ENCODE results near the gene ITPRID1. TPM values are rescaled to one million over a fixed set of nuclear protein-coding genes. Genes with fewer than 3 reads are reported as not detected.

ITPRID1 gene
- total and polyA plus RNA-seq, 2 donors (not counting 1 experiment from before 2014, with no cell fraction given), result not detected

DNA sequence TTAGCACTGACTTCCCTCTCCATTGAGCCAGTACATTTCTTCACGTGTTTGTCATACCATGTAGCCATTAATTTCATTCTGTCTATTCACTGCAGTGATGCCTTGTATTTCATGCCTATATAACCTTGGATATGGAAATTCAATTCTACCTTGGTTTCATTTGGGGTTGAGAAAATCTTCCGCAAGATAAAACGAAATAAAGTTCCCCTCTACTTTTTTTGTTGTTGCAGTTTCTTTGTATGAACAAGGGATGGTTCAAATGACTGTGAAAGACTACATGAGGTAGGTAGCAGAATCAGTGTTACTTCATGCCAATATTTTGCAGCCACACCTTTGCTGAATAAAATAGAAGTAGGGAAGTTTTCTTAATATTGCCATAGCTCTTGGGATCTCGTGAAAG lies 55.6 kb downstream of the ITPRID1 start:
- DNase-seq (no peak), ATAC-seq (ENCODE audit: low read depth) (no peak)
- no peaks in the 10 kb centered on the region for H3K9me3 Mint-ChIP-seq (ENCODE audit: insufficient read depth)
- H3K36me3 ChIP-seq (replicated peaks in 1 of 2; ENCODE audit: control extremely low read depth in 1 of 2, control insufficient read depth in 1 of 2, extremely low read depth in 1 of 2, insufficient read depth in 2 of 2, low read length in 1 of 2), result no peaks in the 10 kb centered on the region
- ChIA-PET POLR2A (no interaction called here), CTCF (no interaction called here)
- 100% methylated on average over 1 of the region's 4 CpGs for WGBS (ENCODE audit: insufficient coverage)
- no peak overlapping the region for H3K4me3 Mint-ChIP-seq
- no peaks in the 10 kb centered on the region for H4K20me1 ChIP-seq (ENCODE audit: control insufficient read depth, insufficient read depth, low read length, poor library complexity, severe bottlenecking)
- H3K9me3 ChIP-seq (ENCODE audit: control extremely low read depth in 1 of 3, control insufficient read depth in 2 of 3, insufficient read depth in 1 of 3, low read length in 2 of 3), result no peaks in the 10 kb centered on the region
- no peaks in the 10 kb centered on the region for H3K27me3 Mint-ChIP-seq
- H3K4me1 ChIP-seq (ENCODE audit: control insufficient read depth in 2 of 2, insufficient read depth in 2 of 2, low read length in 2 of 2), result no peaks in the 10 kb centered on the region
- TF ChIP-seq EZH2 (IDR thresholded peaks at IDR 0.05; ENCODE audit: borderline replicate concordance, insufficient read depth, low read depth, low read length, poor library complexity, severe bottlenecking), result no peak
- TF ChIP-seq, protein P1, sequence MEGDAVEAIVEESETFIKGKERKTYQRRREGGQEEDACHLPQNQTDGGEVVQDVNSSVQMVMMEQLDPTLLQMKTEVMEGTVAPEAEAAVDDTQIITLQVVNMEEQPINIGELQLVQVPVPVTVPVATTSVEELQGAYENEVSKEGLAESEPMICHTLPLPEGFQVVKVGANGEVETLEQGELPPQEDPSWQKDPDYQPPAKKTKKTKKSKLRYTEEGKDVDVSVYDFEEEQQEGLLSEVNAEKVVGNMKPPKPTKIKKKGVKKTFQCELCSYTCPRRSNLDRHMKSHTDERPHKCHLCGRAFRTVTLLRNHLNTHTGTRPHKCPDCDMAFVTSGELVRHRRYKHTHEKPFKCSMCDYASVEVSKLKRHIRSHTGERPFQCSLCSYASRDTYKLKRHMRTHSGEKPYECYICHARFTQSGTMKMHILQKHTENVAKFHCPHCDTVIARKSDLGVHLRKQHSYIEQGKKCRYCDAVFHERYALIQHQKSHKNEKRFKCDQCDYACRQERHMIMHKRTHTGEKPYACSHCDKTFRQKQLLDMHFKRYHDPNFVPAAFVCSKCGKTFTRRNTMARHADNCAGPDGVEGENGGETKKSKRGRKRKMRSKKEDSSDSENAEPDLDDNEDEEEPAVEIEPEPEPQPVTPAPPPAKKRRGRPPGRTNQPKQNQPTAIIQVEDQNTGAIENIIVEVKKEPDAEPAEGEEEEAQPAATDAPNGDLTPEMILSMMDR (IDR thresholded peaks at IDR 0.05), result no peak
- no peaks in the 10 kb centered on the region for H3K79me2 ChIP-seq (ENCODE audit: control insufficient read depth, insufficient read depth, low read length)
- no peak overlapping the region for H3K4me3 ChIP-seq (ENCODE audit: control extremely low read depth in 1 of 5, extremely low read depth in 1 of 5, insufficient read depth in 1 of 5, low read depth in 2 of 5, low read length in 4 of 5)
- no peak overlapping the region for H3K27ac Mint-ChIP-seq
- H2AFZ ChIP-seq (ENCODE audit: insufficient read depth, low read depth, low read length, poor library complexity, severe bottlenecking), result no peak overlapping the region
- H3K27me3 ChIP-seq (replicated peaks in 1 of 4; ENCODE audit: control extremely low read depth in 1 of 4, control insufficient read depth in 3 of 4, insufficient read depth in 4 of 4, low read length in 3 of 4), result no peaks in the 10 kb centered on the region
- intact Hi-C loops (cut with micrococcal nuclease), result no loop called here
- H3K4me2 ChIP-seq (replicated peaks; ENCODE audit: low read depth, low read length, poor library complexity, severe bottlenecking), result no peak overlapping the region
- H3K9ac ChIP-seq (ENCODE audit: low read length), result no peak overlapping the region
- H3K4me1 Mint-ChIP-seq, result no peaks in the 10 kb centered on the region
- no peak overlapping the region for H3K27ac ChIP-seq (ENCODE audit: low read length in 2 of 2)

DNA sequence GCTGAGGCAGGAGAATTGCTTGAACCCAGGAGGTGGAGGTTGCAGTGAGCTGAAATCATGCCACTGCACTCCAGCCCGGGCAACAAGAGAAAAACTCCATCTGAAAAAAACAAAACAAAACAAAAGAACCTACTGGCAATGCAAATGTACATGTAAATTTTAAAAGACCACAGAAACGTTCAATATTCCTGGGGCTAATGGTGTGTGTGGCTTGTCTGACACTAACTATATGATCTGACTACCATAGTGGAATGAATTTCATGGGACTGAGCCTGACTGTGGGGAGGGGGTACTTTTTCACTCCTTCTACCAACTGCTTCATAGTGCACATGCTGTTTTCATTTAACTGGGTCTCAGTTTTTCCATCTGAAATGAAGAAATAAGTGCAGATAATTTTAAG lies 69.6 kb downstream of the ITPRID1 start:
- intact Hi-C loops (cut with micrococcal nuclease), result no loop called here
- Histone ChIP-seq H4K20me1 (ENCODE audit: control insufficient read depth, insufficient read depth, low read length, poor library complexity, severe bottlenecking) (no peaks in the 10 kb centered on the region), H3K27ac (ENCODE audit: low read length in 2 of 2) (no peak overlapping the region), H3K36me3 (replicated peaks in 1 of 2; ENCODE audit: control extremely low read depth in 1 of 2, control insufficient read depth in 1 of 2, extremely low read depth in 1 of 2, insufficient read depth in 2 of 2, low read length in 1 of 2) (no peaks in the 10 kb centered on the region), H2AFZ (ENCODE audit: insufficient read depth, low read depth, low read length, poor library complexity, severe bottlenecking) (no peak overlapping the region), H3K9ac (ENCODE audit: low read length) (no peak overlapping the region), H3K27me3 (replicated peaks in 1 of 4; ENCODE audit: control extremely low read depth in 1 of 4, control insufficient read depth in 3 of 4, insufficient read depth in 4 of 4, low read length in 3 of 4) (no peaks in the 10 kb centered on the region), H3K79me2 (ENCODE audit: control insufficient read depth, insufficient read depth, low read length) (no peaks in the 10 kb centered on the region), H3K9me3 (ENCODE audit: control extremely low read depth in 1 of 3, control insufficient read depth in 2 of 3, insufficient read depth in 1 of 3, low read length in 2 of 3) (no peaks in the 10 kb centered on the region), H3K4me3 (ENCODE audit: control extremely low read depth in 1 of 5, extremely low read depth in 1 of 5, insufficient read depth in 1 of 5, low read depth in 2 of 5, low read length in 4 of 5) (no peak overlapping the region), H3K4me2 (replicated peaks; ENCODE audit: low read depth, low read length, poor library complexity, severe bottlenecking) (no peak overlapping the region), H3K4me1 (ENCODE audit: control insufficient read depth in 2 of 2, insufficient read depth in 2 of 2, low read length in 2 of 2) (no peaks in the 10 kb centered on the region)
- WGBS (ENCODE audit: insufficient coverage), result no CpG with 5 or more reads among the region's 2 CpGs
- H3K27ac Mint-ChIP-seq, result no peak overlapping the region
- CTCF ChIA-PET, result no interaction called here
- H3K4me3 Mint-ChIP-seq, result no peak overlapping the region
- ATAC-seq (ENCODE audit: low read depth) (no peak), DNase-seq (no peak)
- TF ChIP-seq EZH2 (IDR thresholded peaks at IDR 0.05; ENCODE audit: borderline replicate concordance, insufficient read depth, low read depth, low read length, poor library complexity, severe bottlenecking), result no peak
- TF ChIP-seq, protein P1 (IDR thresholded peaks at IDR 0.05), result no peak
- H3K4me1 Mint-ChIP-seq, result no peaks in the 10 kb centered on the region
- H3K9me3 Mint-ChIP-seq (ENCODE audit: insufficient read depth), result no peaks in the 10 kb centered on the region
- POLR2A ChIA-PET, result no interaction called here
- no peaks in the 10 kb centered on the region for H3K27me3 Mint-ChIP-seq

All from B cell (primary cell).